B cell (primary cell): Measurements from ENCODE around the gene AEBP2. TPM values are rescaled to one million over a fixed set of nuclear protein-coding genes. Genes with fewer than 3 reads are reported as not detected.

ENCODE experiments used
- ATAC-seq: fragments of 200-7000 bp; cut with Tn5 transposase; one replicate; pipeline ENCODE4 v1.10.0; 2021; ENCODE audit warnings: low read depth, mild to moderate bottlenecking, moderate number of reproducible peaks, moderate library complexity
- CTCF ChIA-PET: fragments of 350-600 bp; sonication (Branson Sonifier 250); formaldehyde crosslinking; loops from one replicate; lab custom pipeline; 2021; ENCODE audit warnings: antibody characterized with exemption, inconsistent platforms; lab: Charles Lee
- POLR2A ChIA-PET: fragments of 350-600 bp; sonication (Branson Sonifier 250); formaldehyde crosslinking; loops from one replicate; lab custom pipeline; 2021; ENCODE audit warnings: antibody characterized with exemption; lab: Charles Lee
- DNase-seq: peaks from one replicate; pipeline ENCODE4 v3.0.0; 2013
- H2AFZ ChIP-seq: 2 replicates; pipeline ENCODE4 v1.6.1; 2012; ENCODE audit warnings: mild to moderate bottlenecking, low read depth, low read length; ENCODE audit not compliant: insufficient read depth, poor library complexity, severe bottlenecking
- H3K27ac ChIP-seq, 2 donors: 1 replicate in 1 of 2; 2 replicates in 1 of 2; pipeline ENCODE4 v1.5.1; 2012 to 2013; ENCODE audit warnings: low read length in 2 of 2, mild to moderate bottlenecking in 2 of 2, moderate library complexity in 1 of 2
- H3K27me3 ChIP-seq, 4 experiments: fragments of 200-600 bp in 1 of 4; sonication (generic) in 1 of 4; replicated peaks in 1 of 4; 1 replicate in 2 of 4; 2 replicates in 2 of 4; pipeline versions ENCODE4 v1.6.1 to v1.7.0; 2013 to 2016; ENCODE audit warnings: low read length in 3 of 4, mild to moderate bottlenecking in 2 of 4, mixed read lengths in 1 of 4, moderate library complexity in 1 of 4; ENCODE audit not compliant: insufficient read depth in 4 of 4, control insufficient read depth in 3 of 4; ENCODE audit errors: control extremely low read depth in 1 of 4
- H3K36me3 ChIP-seq, 2 experiments: replicated peaks in 1 of 2; 1 replicate in 1 of 2; 2 replicates in 1 of 2; pipeline versions ENCODE4 v1.6.1 to v1.7.1; 2013; ENCODE audit warnings: low read length in 1 of 2; ENCODE audit not compliant: insufficient read depth in 2 of 2, control insufficient read depth in 1 of 2; ENCODE audit errors: control extremely low read depth in 1 of 2, extremely low read depth in 1 of 2
- H3K4me1 ChIP-seq, 2 donors: fragments of 200-600 bp in 1 of 2; sonication (generic) in 1 of 2; 1 replicate in 1 of 2; 2 replicates in 1 of 2; pipeline versions ENCODE4 v1.5.1 to v1.6.1; 2013 to 2017; ENCODE audit warnings: low read length in 2 of 2; ENCODE audit not compliant: control insufficient read depth in 2 of 2, insufficient read depth in 2 of 2
- H3K4me2 ChIP-seq: replicated peaks from 2 replicates; pipeline ENCODE3; 2012; ENCODE audit warnings: mild to moderate bottlenecking, low read depth, low read length; ENCODE audit not compliant: poor library complexity, severe bottlenecking
- H3K4me3 ChIP-seq, 5 experiments: fragments of 200-600 bp in 1 of 5; sonication (generic) in 1 of 5; 1 replicate in 3 of 5; 2 replicates in 2 of 5; pipeline versions ENCODE4 v1.5.1 to v1.7.0; 2011 to 2016; ENCODE audit warnings: low read length in 4 of 5, mild to moderate bottlenecking in 4 of 5, low read depth in 2 of 5, control low read depth in 1 of 5, moderate library complexity in 1 of 5; ENCODE audit not compliant: insufficient read depth in 1 of 5; ENCODE audit errors: control extremely low read depth in 1 of 5, extremely low read depth in 1 of 5
- H3K79me2 ChIP-seq: fragments of 200-600 bp; sonication (generic); one replicate; pipeline ENCODE4 v1.6.0; 2016; ENCODE audit warnings: low read length; ENCODE audit not compliant: control insufficient read depth, insufficient read depth
- H3K9ac ChIP-seq: fragments of 200-600 bp; sonication (generic); 2 replicates; pipeline ENCODE4 v1.6.1; 2017; ENCODE audit warnings: mild to moderate bottlenecking, low read length, moderate library complexity
- H3K9me3 ChIP-seq, 3 donors: one replicate each; pipeline versions ENCODE4 v1.6.1 to v1.7.1; 2013; ENCODE audit warnings: low read length in 2 of 3; ENCODE audit not compliant: control insufficient read depth in 2 of 3, insufficient read depth in 1 of 3; ENCODE audit errors: control extremely low read depth in 1 of 3
- H4K20me1 ChIP-seq: 2 replicates; pipeline ENCODE4 v1.6.0; 2012; ENCODE audit warnings: mild to moderate bottlenecking, low read length; ENCODE audit not compliant: insufficient read depth, control insufficient read depth, poor library complexity, severe bottlenecking
- H3K27ac Mint-ChIP-seq: one replicate; pipeline ENCODE4 v1.8.0; 2021; ENCODE audit warnings: mixed read lengths
- H3K27me3 Mint-ChIP-seq: one replicate; pipeline ENCODE4 v1.8.0; 2021; ENCODE audit warnings: mixed read lengths
- H3K4me1 Mint-ChIP-seq: one replicate; pipeline ENCODE4 v1.8.0; 2021; ENCODE audit warnings: mixed read lengths
- H3K4me3 Mint-ChIP-seq: one replicate; pipeline ENCODE4 v1.8.0; 2021; ENCODE audit warnings: mixed read lengths
- H3K9me3 Mint-ChIP-seq: one replicate; pipeline ENCODE4 v1.8.0; 2022; ENCODE audit warnings: mixed read lengths; ENCODE audit not compliant: insufficient read depth
- CTCF ChIP-seq: fragments of 200-600 bp; IDR thresholded peaks from one replicate; pipeline ENCODE4 v1.8.0; 2022; ENCODE audit warnings: antibody characterized with exemption, mild to moderate bottlenecking
- EZH2 ChIP-seq: IDR thresholded peaks from 2 replicates; pipeline ENCODE4 v1.6.1; 2012; ENCODE audit warnings: borderline replicate concordance, low read depth, mild to moderate bottlenecking, moderate library complexity, low read length; ENCODE audit not compliant: insufficient read depth, poor library complexity, severe bottlenecking
- WGBS: methylation state at CpG from one replicate; pipeline ENCODE4 v1.1.5; 2013; ENCODE audit warnings: missing lambda C conversion rate; ENCODE audit not compliant: insufficient coverage; 5-methylcytosine and 5-hydroxymethylcytosine counted together
- intact Hi-C: fragments of 100-400 bp; cut with micrococcal nuclease; formaldehyde crosslinking; loops from one replicate; pipeline ENCODE4 v1.10.0; 2022
- polyA plus RNA-seq: library from polyadenylated mRNA; depleted of rRNA; stranded (reverse); fragments of >200 nt; gene quantifications from 2 replicates; pipeline ENCODE4 v1.2.3, GENCODE V29; 2012
- total RNA-seq, 2 donors: library from RNA; stranded (reverse); fragments of 120-200 nt in 1 of 2; gene quantifications; 1 replicate in 1 of 2; 2 replicates in 1 of 2; pipeline versions ENCODE4 v1.2.3 to v1.2.4, GENCODE V29; 2013 to 2022

The AEBP2 gene
- total and polyA plus RNA-seq, 2 donors (not counting 1 experiment from before 2014, with no cell fraction given), result 12.1 to 67.8 TPM

GRCh38 chr12:19430988-19431387 is 8.3 kb upstream of the AEBP2 start:
- Histone ChIP-seq H3K27ac (no peak overlapping the region), H3K36me3 (no peaks in the 10 kb centered on the region), H3K4me2 (no peak overlapping the region), H2AFZ (no peak overlapping the region), H3K79me2 (no peaks in the 10 kb centered on the region), H3K27me3 (no peaks in the 10 kb centered on the region), H3K9me3 (peaks cover 0 to 3% (median 0%) of the 10 kb centered on the region in 3 donors), H3K4me1 (no peaks in the 10 kb centered on the region), H3K9ac (no peak overlapping the region), H3K4me3 (no peak overlapping the region), H4K20me1 (no peaks in the 10 kb centered on the region)
- Mint-ChIP-seq H3K4me3 (no peak overlapping the region), H3K4me1 (peaks cover 3% of the 10 kb centered on the region), H3K9me3 (peaks cover 2% of the 10 kb centered on the region), H3K27ac (no peak overlapping the region), H3K27me3 (no peaks in the 10 kb centered on the region)
- POLR2A ChIA-PET, result no interaction called here
- intact Hi-C loops, result no loop called here
- DNase-seq (no peak), ATAC-seq (no peak)
- CTCF ChIA-PET, result no interaction called here
- no peak for TF ChIP-seq CTCF
- no peak for TF ChIP-seq EZH2

GRCh38 chr12:19431407-19432308 is 7.6 kb upstream of the AEBP2 start:
- no peaks in the 10 kb centered on the region for H3K27me3 Mint-ChIP-seq
- Histone ChIP-seq H3K9ac (no peak overlapping the region), H3K4me3 (no peak overlapping the region), H3K79me2 (no peaks in the 10 kb centered on the region), H4K20me1 (no peaks in the 10 kb centered on the region), H3K27me3 (no peaks in the 10 kb centered on the region), H3K4me2 (no peak overlapping the region), H2AFZ (no peak overlapping the region), H3K36me3 (no peaks in the 10 kb centered on the region), H3K9me3 (peaks cover 0 to under 1% (median 0%) of the 10 kb centered on the region in 3 donors), H3K27ac (no peak overlapping the region), H3K4me1 (no peaks in the 10 kb centered on the region)
- ChIA-PET POLR2A (no interaction called here), CTCF (no interaction called here)
- peaks cover 2% of the 10 kb centered on the region for H3K9me3 Mint-ChIP-seq
- no peak for DNase-seq
- H3K27ac Mint-ChIP-seq, result no peak overlapping the region
- WGBS, result 87% methylated on average over 3 of the region's 5 CpGs
- ATAC-seq, result no peak
- H3K4me1 Mint-ChIP-seq, result peaks cover 3% of the 10 kb centered on the region
- intact Hi-C loops, result no loop called here
- TF ChIP-seq EZH2 (no peak), CTCF (no peak)
- no peak overlapping the region for H3K4me3 Mint-ChIP-seq
